HepG2 (cell line): ENCODE measurements around the gene KCTD1. TPM values are rescaled to one million over a fixed set of nuclear protein-coding genes. Genes with fewer than 3 reads are reported as not detected.

Experiments used
- ASH2L ChIP-seq: fragments of 300-600, 200-600 bp; sonication (generic); IDR thresholded peaks from 2 replicates; pipeline ENCODE4 v1.7.0; 2017; ENCODE audit warnings: low read depth, mild to moderate bottlenecking, moderate library complexity, mixed read lengths, low read length; ENCODE audit not compliant: insufficient read length
- FOXP1 ChIP-seq, 2 experiments: fragments of 450-650 bp in 1 of 2; IDR thresholded peaks; 2 replicates each; pipeline ENCODE4 v1.6.1; 2017 to 2018; ENCODE audit warnings: antibody characterized with exemption in 1 of 2
- NFKBIZ ChIP-seq: IDR thresholded peaks from 2 replicates; pipeline ENCODE4 v1.6.1; 2018; ENCODE audit warnings: missing genetic modification reagents, missing compliant biosample characterization
- NR3C1 ChIP-seq: sonication (generic); formaldehyde crosslinking; IDR thresholded peaks from 2 replicates; pipeline ENCODE4 v1.4.0; 2020; ENCODE audit warnings: missing genetic modification reagents
- PCBP2 ChIP-seq: fragments of 200-400 bp; formaldehyde crosslinking; optimal IDR thresholded peaks from 2 replicates; pipeline ENCODE3; 2018; ENCODE audit warnings: low read length, low read depth; ENCODE audit not compliant: poor library complexity, severe bottlenecking
- SNAI1 ChIP-seq: sonication (generic); formaldehyde crosslinking; IDR thresholded peaks from 2 replicates; pipeline ENCODE4 v1.5.0; 2020; ENCODE audit warnings: mild to moderate bottlenecking, missing genetic modification reagents, borderline replicate concordance
- ZNF484 ChIP-seq: sonication (generic); formaldehyde crosslinking; IDR thresholded peaks from 2 replicates; pipeline ENCODE4 v1.5.1; 2020; ENCODE audit warnings: mild to moderate bottlenecking, low read depth, missing genetic modification reagents, borderline replicate concordance
- ZNF570 ChIP-seq: sonication (generic); formaldehyde crosslinking; IDR thresholded peaks from 2 replicates; pipeline ENCODE4 v1.4.0; 2020; ENCODE audit warnings: mild to moderate bottlenecking, missing genetic modification reagents, borderline replicate concordance
- polyA plus RNA-seq, 8 experiments: library from polyadenylated mRNA; depleted of rRNA in 3 of 8; stranded (reverse) in 7 of 8; unstranded in 1 of 8; fragments of >200 nt; fragmentation: Illumina TruSeq in 4 of 8; extraction: Trizol in 4 of 8; gene quantifications; 2 replicates each; pipeline versions ENCODE4 v1.2.1 to v1.2.3, GENCODE V29; 2011 to 2016; ENCODE audit warnings: low read depth in 4 of 8, missing spikeins in 1 of 8, mixed read lengths in 1 of 8; ENCODE audit not compliant: insufficient read depth in 1 of 8
- total RNA-seq, 5 experiments: library from RNA; depleted of rRNA; stranded (reverse); fragments of >200 nt; fragmentation: Illumina TruSeq; extraction: Trizol; gene quantifications; 2 replicates each; pipeline ENCODE4 v1.2.3, GENCODE V29; 2016; ENCODE audit warnings: low read depth in 1 of 5
- TF ChIP-seq, protein P1 (sequence below): sonication (generic); formaldehyde crosslinking; IDR thresholded peaks from 2 replicates; pipeline ENCODE4 v1.8.1; 2023; ENCODE audit warnings: mild to moderate bottlenecking, inconsistent platforms, moderate library complexity, missing genetic modification reagents, borderline replicate concordance
- TF ChIP-seq, protein P2 (sequence below): sonication (generic); formaldehyde crosslinking; IDR thresholded peaks from 2 replicates; pipeline ENCODE4 v1.4.0; 2020; ENCODE audit warnings: missing genetic modification reagents, borderline replicate concordance
- TF ChIP-seq, protein P3 (sequence below): sonication (generic); formaldehyde crosslinking; IDR thresholded peaks from 2 replicates; pipeline ENCODE4 v1.8.1; 2023; ENCODE audit warnings: mild to moderate bottlenecking, missing genetic modification reagents, borderline replicate concordance
- TF ChIP-seq, protein P4 (sequence below): sonication (generic); formaldehyde crosslinking; IDR thresholded peaks from 2 replicates; pipeline ENCODE4 v1.4.0; 2020; ENCODE audit warnings: missing genetic modification reagents

KCTD1 gene
- total and polyA plus RNA-seq, 2 of the 13 experiments (the other 11 are each of a cell fraction or from before 2014, with no cell fraction given) = 2.7 to 6.8 TPM

DNA sequence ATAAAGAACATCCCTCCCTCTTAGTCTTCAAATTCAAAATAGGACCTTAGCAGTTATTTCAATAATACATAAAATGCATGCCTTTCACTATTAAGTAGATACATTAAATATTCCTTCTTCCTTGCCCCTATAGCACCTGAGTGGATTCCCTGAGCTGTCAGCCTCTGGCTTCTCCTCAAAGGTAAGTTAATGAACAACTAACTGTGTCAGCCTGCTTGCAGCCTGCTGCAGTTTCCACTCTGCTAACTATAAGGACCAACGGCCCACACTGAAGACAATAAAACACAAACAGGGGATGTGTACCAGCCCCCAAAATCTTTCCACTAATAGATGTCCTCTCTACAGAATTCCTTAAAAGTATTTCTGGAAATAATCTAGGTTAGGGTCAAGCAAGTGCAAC is 5.0 kb downstream of the KCTD1 start (continued):
- TF ChIP-seq, protein P1, sequence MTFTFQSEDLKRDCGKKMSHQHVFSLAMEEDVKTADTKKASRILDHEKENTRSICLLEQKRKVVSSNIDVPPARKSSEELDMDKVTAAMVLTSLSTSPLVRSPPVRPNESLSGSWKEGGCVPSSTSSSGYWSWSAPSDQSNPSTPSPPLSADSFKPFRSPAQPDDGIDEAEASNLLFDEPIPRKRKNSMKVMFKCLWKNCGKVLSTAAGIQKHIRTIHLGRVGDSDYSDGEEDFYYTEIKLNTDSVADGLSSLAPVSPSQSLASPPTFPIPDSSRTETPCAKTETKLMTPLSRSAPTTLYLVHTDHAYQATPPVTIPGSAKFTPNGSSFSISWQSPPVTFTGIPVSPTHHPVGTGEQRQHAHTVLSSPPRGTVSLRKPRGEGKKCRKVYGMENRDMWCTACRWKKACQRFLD (CRISPR knock-in tag) = no peak
- TF ChIP-seq ZNF570 (CRISPR knock-in tag) (no peak), ZNF484 (CRISPR knock-in tag) (no peak), ASH2L (no peak), NFKBIZ (no peak), FOXP1 (IDR thresholded peaks at IDR 0.05) (no peak), FOXP1 (CRISPR knock-in tag; IDR thresholded peaks at IDR 0.05) (no peak), SNAI1 (CRISPR knock-in tag) (no peak), NR3C1 (CRISPR knock-in tag) (no peak), PCBP2 (no peak)
- TF ChIP-seq, protein P2, sequence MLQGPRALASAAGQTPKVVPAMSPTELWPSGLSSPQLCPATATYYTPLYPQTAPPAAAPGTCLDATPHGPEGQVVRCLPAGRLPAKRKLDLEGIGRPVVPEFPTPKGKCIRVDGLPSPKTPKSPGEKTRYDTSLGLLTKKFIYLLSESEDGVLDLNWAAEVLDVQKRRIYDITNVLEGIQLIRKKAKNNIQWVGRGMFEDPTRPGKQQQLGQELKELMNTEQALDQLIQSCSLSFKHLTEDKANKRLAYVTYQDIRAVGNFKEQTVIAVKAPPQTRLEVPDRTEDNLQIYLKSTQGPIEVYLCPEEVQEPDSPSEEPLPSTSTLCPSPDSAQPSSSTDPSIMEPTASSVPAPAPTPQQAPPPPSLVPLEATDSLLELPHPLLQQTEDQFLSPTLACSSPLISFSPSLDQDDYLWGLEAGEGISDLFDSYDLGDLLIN (CRISPR knock-in tag) = no peak
- TF ChIP-seq, protein P3, sequence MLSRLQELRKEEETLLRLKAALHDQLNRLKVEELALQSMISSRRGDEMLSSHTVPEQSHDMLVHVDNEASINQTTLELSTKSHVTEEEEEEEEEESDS (CRISPR knock-in tag) = no peak
- TF ChIP-seq, protein P4, sequence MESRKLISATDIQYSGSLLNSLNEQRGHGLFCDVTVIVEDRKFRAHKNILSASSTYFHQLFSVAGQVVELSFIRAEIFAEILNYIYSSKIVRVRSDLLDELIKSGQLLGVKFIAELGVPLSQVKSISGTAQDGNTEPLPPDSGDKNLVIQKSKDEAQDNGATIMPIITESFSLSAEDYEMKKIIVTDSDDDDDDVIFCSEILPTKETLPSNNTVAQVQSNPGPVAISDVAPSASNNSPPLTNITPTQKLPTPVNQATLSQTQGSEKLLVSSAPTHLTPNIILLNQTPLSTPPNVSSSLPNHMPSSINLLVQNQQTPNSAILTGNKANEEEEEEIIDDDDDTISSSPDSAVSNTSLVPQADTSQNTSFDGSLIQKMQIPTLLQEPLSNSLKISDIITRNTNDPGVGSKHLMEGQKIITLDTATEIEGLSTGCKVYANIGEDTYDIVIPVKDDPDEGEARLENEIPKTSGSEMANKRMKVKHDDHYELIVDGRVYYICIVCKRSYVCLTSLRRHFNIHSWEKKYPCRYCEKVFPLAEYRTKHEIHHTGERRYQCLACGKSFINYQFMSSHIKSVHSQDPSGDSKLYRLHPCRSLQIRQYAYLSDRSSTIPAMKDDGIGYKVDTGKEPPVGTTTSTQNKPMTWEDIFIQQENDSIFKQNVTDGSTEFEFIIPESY (CRISPR knock-in tag) = no peak
